ENCODE results near the gene GSTA1. TPM values are rescaled to one million over a fixed set of nuclear protein-coding genes. Genes with fewer than 3 reads are reported as not detected.
"Not testable (repeated sequence)": the region's sequence is repeated elsewhere in the genome, so short reads cannot be mapped to it uniquely, and the experiment has no call there.

GSTA1 gene
- total RNA-seq, 4 donors from 2014 or later: 0.90 to 0.95 TPM; not detected in 2

GRCh38 chr6:52788478-52788877, 15.1 kb downstream of the GSTA1 start:
- Histone ChIP-seq H3K4me3 (no peak overlapping the region), H3K4me1 (no peaks in the 10 kb centered on the region), H3K27ac (no peak overlapping the region), H3K9me3 (no peaks in the 10 kb centered on the region), H3K36me3 (no peaks in the 10 kb centered on the region), H3K27me3 (no peaks in the 10 kb centered on the region)
- intact Hi-C loops (cut with DNase I; ENCODE audit: low total_unique reads): no loop called here
- TF ChIP-seq POLR2A (IDR thresholded peaks at IDR 0.05) (no peak), CTCF (IDR thresholded peaks at IDR 0.05) (no peak)
- DNase-seq: no peak

DNA sequence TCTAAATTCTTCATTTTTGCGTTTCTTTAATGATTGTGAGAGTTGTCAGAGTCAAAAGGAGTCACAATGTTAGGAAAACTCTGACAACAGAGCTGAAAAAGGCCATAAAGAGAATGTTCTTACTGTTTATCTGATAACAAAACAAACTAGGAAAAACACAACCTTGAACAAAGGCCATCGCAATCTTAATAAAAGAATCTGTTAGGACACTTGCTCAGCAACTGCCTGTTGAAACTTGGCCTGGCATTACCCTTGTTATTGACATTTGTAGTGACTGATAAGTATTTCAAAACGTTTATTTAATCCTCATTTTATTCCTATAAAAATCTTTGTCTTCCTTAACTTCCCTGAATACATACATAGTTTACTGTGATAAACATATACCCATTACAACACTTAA, 15.7 kb downstream of the GSTA1 start:
- Histone ChIP-seq H3K9me3 (no peaks in the 10 kb centered on the region), H3K36me3 (no peaks in the 10 kb centered on the region), H3K4me1 (no peaks in the 10 kb centered on the region), H3K27me3 (no peaks in the 10 kb centered on the region), H3K4me3 (no peak overlapping the region), H3K27ac (no peak overlapping the region)
- no peak for DNase-seq
- TF ChIP-seq POLR2A (IDR thresholded peaks at IDR 0.05) (no peak), CTCF (IDR thresholded peaks at IDR 0.05) (no peak)
- intact Hi-C loops (cut with DNase I; ENCODE audit: low total_unique reads): no loop called here

DNA sequence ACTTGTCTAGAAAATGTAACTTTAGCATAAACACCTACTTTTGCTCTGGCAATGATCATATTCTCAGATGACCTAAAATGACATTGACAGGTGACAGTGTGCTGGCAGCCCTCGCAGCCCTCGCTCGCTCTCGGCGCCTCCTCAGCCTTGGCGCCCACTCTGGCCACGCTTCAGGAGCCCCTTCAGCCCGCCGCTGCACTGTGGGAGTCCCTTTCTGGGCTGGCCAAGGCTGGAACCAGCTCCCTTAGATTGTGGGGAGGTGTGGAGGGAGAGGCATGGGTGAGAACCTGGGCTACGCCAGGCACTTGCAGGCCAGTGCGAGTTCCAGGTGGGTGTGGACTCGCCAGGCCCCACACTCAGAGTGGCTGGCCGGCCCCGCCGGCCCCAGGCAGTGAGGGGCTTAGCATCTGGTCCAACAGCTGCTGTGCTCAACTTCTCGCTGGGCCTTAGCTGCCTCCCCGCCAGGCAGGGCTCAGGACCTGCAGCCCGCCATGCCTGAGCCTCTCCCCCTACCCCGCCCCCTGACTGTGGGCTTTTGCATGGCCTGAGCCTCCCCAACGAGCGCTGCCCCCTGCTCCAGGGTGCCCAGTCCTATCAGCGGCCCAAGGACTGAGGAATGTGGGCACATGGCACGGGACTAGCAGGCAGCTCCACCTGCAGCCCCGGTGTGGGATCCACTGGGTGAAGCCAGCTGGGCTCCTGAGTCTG, 17.2 kb downstream of the GSTA1 start:
- H3K4me1 ChIP-seq: no peaks in the 10 kb centered on the region
- H3K9me3 ChIP-seq: no peaks in the 10 kb centered on the region
- intact Hi-C loops (cut with DNase I; ENCODE audit: low total_unique reads): no loop called here

GRCh38 chr6:52782696-52783274, 20.8 kb downstream of the GSTA1 start:
- H3K27me3 ChIP-seq; H3K36me3 ChIP-seq; intact Hi-C loops (cut with DNase I; ENCODE audit: low total_unique reads); H3K4me1 ChIP-seq; H3K9me3 ChIP-seq; H3K4me3 ChIP-seq; DNase-seq; H3K27ac ChIP-seq: not testable (repeated sequence)

More for the DNA sequence above, 17.2 kb downstream of the GSTA1 start:
- Histone ChIP-seq H3K27ac (no peak overlapping the region), H3K27me3 (no peaks in the 10 kb centered on the region), H3K4me3 (no peak overlapping the region), H3K36me3 (no peaks in the 10 kb centered on the region)
- no peak for DNase-seq
- TF ChIP-seq CTCF (IDR thresholded peaks at IDR 0.05) (no peak), POLR2A (IDR thresholded peaks at IDR 0.05) (no peak)

- H3K27ac ChIP-seq; DNase-seq; H3K4me3 ChIP-seq; H3K36me3 ChIP-seq; H3K4me1 ChIP-seq; H3K9me3 ChIP-seq; H3K27me3 ChIP-seq; intact Hi-C loops (cut with DNase I; ENCODE audit: low total_unique reads): not testable (repeated sequence)
Measured at GRCh38 chr6:52782209-52782608, 21.4 kb downstream of the GSTA1 start.

GRCh38 chr6:52779237-52779636, 24.4 kb downstream of the GSTA1 start:
- no peak for TF ChIP-seq POLR2A (IDR thresholded peaks at IDR 0.05)
- DNase-seq: no peak
- intact Hi-C loops (cut with DNase I; ENCODE audit: low total_unique reads): no loop called here
- Histone ChIP-seq H3K27ac (no peak overlapping the region), H3K27me3 (no peaks in the 10 kb centered on the region), H3K4me1 (no peaks in the 10 kb centered on the region), H3K36me3 (no peaks in the 10 kb centered on the region), H3K4me3 (no peak overlapping the region), H3K9me3 (no peaks in the 10 kb centered on the region)

DNA sequence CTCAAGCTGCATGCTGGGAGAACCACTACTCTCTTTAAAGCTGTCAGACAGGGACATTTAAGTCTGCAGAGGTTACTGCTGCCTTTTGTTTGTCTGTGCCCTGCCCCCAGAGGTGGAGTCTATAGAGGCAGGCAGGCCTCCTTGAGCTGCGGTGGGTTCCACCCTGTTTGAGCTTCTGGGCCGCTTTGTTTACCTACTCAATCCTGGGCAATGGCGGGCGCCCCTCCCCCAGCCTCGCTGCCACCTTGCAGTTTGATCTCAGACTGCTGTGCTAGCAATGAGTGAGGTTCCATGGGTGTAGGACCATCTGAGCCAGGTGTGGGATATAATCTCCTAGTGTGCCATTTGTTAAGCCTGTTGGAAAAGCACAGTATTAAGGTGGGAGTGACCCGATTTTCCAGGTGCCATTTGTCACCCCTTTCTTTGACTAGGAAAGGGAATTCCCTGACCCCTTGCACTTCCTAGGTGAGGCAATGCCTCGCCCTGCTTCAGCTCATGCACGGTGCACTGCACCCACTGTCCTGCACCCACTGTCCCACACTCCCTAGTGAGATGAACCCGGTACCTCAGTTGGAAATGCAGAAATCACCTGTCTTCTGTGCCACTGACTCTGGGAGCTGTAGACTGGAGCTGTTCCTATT, 26.8 kb downstream of the GSTA1 start:
- H3K4me3 ChIP-seq; intact Hi-C loops (cut with DNase I; ENCODE audit: low total_unique reads); DNase-seq; H3K9me3 ChIP-seq; H3K27ac ChIP-seq; H3K27me3 ChIP-seq; H3K4me1 ChIP-seq; H3K36me3 ChIP-seq: not testable (repeated sequence)

GRCh38 chr6:52769399-52769798, 34.2 kb downstream of the GSTA1 start:
- H3K9me3 ChIP-seq; H3K4me1 ChIP-seq; H3K27me3 ChIP-seq; H3K4me3 ChIP-seq; H3K36me3 ChIP-seq; intact Hi-C loops (cut with DNase I; ENCODE audit: low total_unique reads); H3K27ac ChIP-seq; DNase-seq: not testable (repeated sequence)

GRCh38 chr6:52767658-52768057, 36.0 kb downstream of the GSTA1 start:
- intact Hi-C loops (cut with DNase I; ENCODE audit: low total_unique reads); DNase-seq; H3K4me1 ChIP-seq: not testable (repeated sequence)

GRCh38 chr6:52763322-52763916, 40.2 kb downstream of the GSTA1 start, which contains the start of gene GSTA2:
GSTA2 (minus strand) TSS chr6:52763475; CDS start chr6:52757947, 5,528 bp downstream.
- intact Hi-C loops (cut with DNase I; ENCODE audit: low total_unique reads); H3K4me3 ChIP-seq; H3K27me3 ChIP-seq; H3K9me3 ChIP-seq; H3K4me1 ChIP-seq; H3K27ac ChIP-seq; DNase-seq; H3K36me3 ChIP-seq: not testable (repeated sequence)

More at GRCh38 chr6:52767658-52768057, 36.0 kb downstream of the GSTA1 start:
- H3K4me3 ChIP-seq, H3K27me3 ChIP-seq, H3K27ac ChIP-seq, H3K36me3 ChIP-seq, H3K9me3 ChIP-seq: not testable (repeated sequence)

Measured in uterus (tissue), 4 donors.